ENCODE measurements around the gene FBXO31.
A peak's percentile ranks its signal among the peaks of the same experiment; 100 is the strongest.
"Not testable (repeated sequence)": the region's sequence is repeated elsewhere in the genome, so short reads cannot be mapped to it uniquely, and the experiment has no call there.

Gene FBXO31

GRCh38 chr16:87382023-87382785 is 1.4 kb downstream of the FBXO31 start:
- peak; percentile 14 for DNase-seq

- DNase-seq = no peak
Measured at GRCh38 chr16:87380881-87381280, 2.7 kb downstream of the FBXO31 start.

- DNase-seq = no peak
Measured at GRCh38 chr16:87380403-87380802, 3.2 kb downstream of the FBXO31 start.

GRCh38 chr16:87379312-87379752 is 4.2 kb downstream of the FBXO31 start:
- DNase-seq = not testable (repeated sequence)

GRCh38 chr16:87376660-87377059 is 6.9 kb downstream of the FBXO31 start:
- DNase-seq = no peak

- no peak for DNase-seq
Measured at GRCh38 chr16:87375426-87376135, 8.0 kb downstream of the FBXO31 start.

- no peak for DNase-seq
Measured at GRCh38 chr16:87374313-87374712, 9.3 kb downstream of the FBXO31 start.

GRCh38 chr16:87372305-87372704 is 11.3 kb downstream of the FBXO31 start:
- DNase-seq = no peak

- DNase-seq = no peak
Measured at GRCh38 chr16:87371261-87371866, 12.2 kb downstream of the FBXO31 start.

GRCh38 chr16:87369796-87370719 is 13.5 kb downstream of the FBXO31 start:
- peak; percentile 79 for DNase-seq

GRCh38 chr16:87369117-87369765 is 14.3 kb downstream of the FBXO31 start:
- peak; percentile 39 for DNase-seq

- DNase-seq = no peak
Measured at GRCh38 chr16:87368029-87368770, 15.4 kb downstream of the FBXO31 start.

- no peak for DNase-seq
Measured at GRCh38 chr16:87367529-87367928, 16.0 kb downstream of the FBXO31 start.

- no peak for DNase-seq
Measured at GRCh38 chr16:87366930-87367329, 16.6 kb downstream of the FBXO31 start.

- DNase-seq = no peak
Measured at GRCh38 chr16:87366288-87366687, 17.3 kb downstream of the FBXO31 start.

- no peak for DNase-seq
Measured at GRCh38 chr16:87365021-87365713, 18.4 kb downstream of the FBXO31 start.

- DNase-seq = peak; percentile 41
Measured at GRCh38 chr16:87363771-87364455, 19.7 kb downstream of the FBXO31 start.

- not testable (repeated sequence) for DNase-seq
Measured at GRCh38 chr16:87362828-87363559, 20.6 kb downstream of the FBXO31 start.

- DNase-seq = no peak
Measured at GRCh38 chr16:87361916-87362619, 21.5 kb downstream of the FBXO31 start.

Measured in NCI-H2171 treated with DMSO at 0.1 percent for 48 hours (cell line).